Left ventricle myocardium inferior (tissue), 1 donor: ENCODE measurements around the gene PRCC. TPM values are rescaled to one million over a fixed set of nuclear protein-coding genes. Genes with fewer than 3 reads are reported as not detected.

Experiments used
- DNase-seq: peaks from one replicate; pipeline ENCODE4 v3.0.0-alpha.2; 2020
- H3K27ac ChIP-seq: fragments of 200-600 bp; replicated peaks from 2 replicates; pipeline ENCODE4 v1.8.0; 2021
- H3K27me3 ChIP-seq: fragments of 200-600 bp; 2 replicates; pipeline ENCODE4 v1.8.0; 2021; ENCODE audit warnings: low read depth
- H3K36me3 ChIP-seq: fragments of 200-600 bp; 2 replicates; pipeline ENCODE4 v1.8.0; 2021
- H3K4me1 ChIP-seq: fragments of 200-600 bp; 2 replicates; pipeline ENCODE4 v1.8.0; 2021
- H3K4me3 ChIP-seq: fragments of 200-600 bp; 2 replicates; pipeline ENCODE4 v1.8.0; 2021; ENCODE audit warnings: mild to moderate bottlenecking, moderate library complexity
- H3K9me3 ChIP-seq: fragments of 200-600 bp; replicated peaks from 2 replicates; pipeline ENCODE4 v1.8.0; 2021
- CTCF ChIP-seq: fragments of 200-600 bp; IDR thresholded peaks from 2 replicates; pipeline ENCODE4 v1.8.0; 2021; ENCODE audit warnings: antibody characterized with exemption, mild to moderate bottlenecking, borderline replicate concordance
- intact Hi-C: fragments of 100-400 bp; cut with micrococcal nuclease; formaldehyde crosslinking; loops from one replicate; pipeline ENCODE4 v1.11.0; 2022
- total RNA-seq: library from RNA; stranded (reverse); fragmentation: NEBNext Ultra II Directional; extraction: Animal tissue kit (Norgen Biotek cat#: 25700); gene quantifications from one replicate; pipeline ENCODE4 v1.2.1, GENCODE V29; 2021
- donor health status: DM: no; HTN: yes; CAD: no; lungs with severe emphysema.

PRCC gene
- total RNA-seq, 1 donor from 2014 or later = 36.3 TPM

GRCh38 chr1:156844638-156845037, 77.3 kb downstream of the PRCC start:
- Histone ChIP-seq H3K27ac (no peak overlapping the region), H3K4me1 (peaks cover 10% of the 10 kb centered on the region), H3K27me3 (peaks cover 100% of the 10 kb centered on the region), H3K4me3 (no peak overlapping the region), H3K9me3 (no peaks in the 10 kb centered on the region), H3K36me3 (no peaks in the 10 kb centered on the region)
- intact Hi-C loops = no loop called here
- no peak for DNase-seq
- TF ChIP-seq CTCF = no peak

GRCh38 chr1:156845055-156845952, 78.0 kb downstream of the PRCC start:
- Histone ChIP-seq H3K9me3 (no peaks in the 10 kb centered on the region), H3K4me3 (peak overlapping the region; percentile 32), H3K4me1 (peaks cover 10% of the 10 kb centered on the region), H3K36me3 (no peaks in the 10 kb centered on the region), H3K27ac (no peak overlapping the region), H3K27me3 (peaks cover 100% of the 10 kb centered on the region)
- DNase-seq = no peak
- intact Hi-C loops = no loop called here
- no peak for TF ChIP-seq CTCF

GRCh38 chr1:156845953-156846545, 78.7 kb downstream of the PRCC start:
- H3K27me3 ChIP-seq = peaks cover 96% of the 10 kb centered on the region

GRCh38 chr1:156846643-156847042, 79.3 kb downstream of the PRCC start:
- DNase-seq = no peak
- Histone ChIP-seq H3K27me3 (peaks cover 93% of the 10 kb centered on the region), H3K4me1 (peaks cover 13% of the 10 kb centered on the region), H3K27ac (no peak overlapping the region), H3K36me3 (no peaks in the 10 kb centered on the region), H3K9me3 (no peaks in the 10 kb centered on the region), H3K4me3 (no peak overlapping the region)
- TF ChIP-seq CTCF = no peak
- intact Hi-C loops = no loop called here

More at GRCh38 chr1:156845953-156846545, 78.7 kb downstream of the PRCC start:
- Histone ChIP-seq H3K4me3 (no peak overlapping the region), H3K9me3 (no peaks in the 10 kb centered on the region), H3K4me1 (peaks cover 10% of the 10 kb centered on the region), H3K27ac (no peak overlapping the region), H3K36me3 (no peaks in the 10 kb centered on the region)
- intact Hi-C loops = no loop called here
- DNase-seq = no peak
- no peak for TF ChIP-seq CTCF

GRCh38 chr1:156847591-156848460, 80.5 kb downstream of the PRCC start:
- no peaks in the 10 kb centered on the region for H3K36me3 ChIP-seq
- no peak for DNase-seq
- no peak overlapping the region for H3K4me3 ChIP-seq
- peaks cover 25% of the 10 kb centered on the region for H3K4me1 ChIP-seq
- H3K27ac ChIP-seq = no peak overlapping the region
- TF ChIP-seq CTCF = no peak
- intact Hi-C loops = no loop called here
- H3K9me3 ChIP-seq = no peaks in the 10 kb centered on the region
- H3K27me3 ChIP-seq = peaks cover 83% of the 10 kb centered on the region
